GM18517 (cell line): Measurements from ENCODE around the gene CLTCL1.
A peak's percentile ranks its signal among the peaks of the same experiment; 100 is the strongest.

ENCODE experiments used
- ATAC-seq: cut with Tn5 transposase; IDR thresholded peaks from one replicate; pipeline ENCODE4 v1.9.1; 2021; ENCODE audit warnings: mild to moderate bottlenecking, moderate library complexity; ENCODE audit not compliant: unreplicated experiment

Gene CLTCL1

DNA sequence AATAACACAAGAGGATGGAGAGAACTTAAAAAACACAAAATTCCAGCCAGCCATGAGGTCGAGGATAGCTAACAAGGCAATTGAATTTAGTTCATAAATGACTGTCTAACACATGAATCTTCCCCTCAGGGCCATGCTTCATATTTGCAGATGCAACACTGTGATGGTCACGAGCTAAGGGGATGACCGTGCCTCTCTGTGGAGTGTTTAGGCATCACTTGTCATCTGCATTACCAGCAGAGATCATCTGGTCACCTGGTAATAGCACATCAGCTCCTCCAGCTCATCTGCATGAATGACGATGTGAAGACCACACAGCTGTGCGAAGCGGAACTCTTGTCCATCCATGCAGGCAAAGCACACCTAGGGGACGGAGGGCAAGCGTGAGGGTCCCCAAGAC is 92.0 kb downstream of the CLTCL1 start:
- no peak for ATAC-seq

DNA sequence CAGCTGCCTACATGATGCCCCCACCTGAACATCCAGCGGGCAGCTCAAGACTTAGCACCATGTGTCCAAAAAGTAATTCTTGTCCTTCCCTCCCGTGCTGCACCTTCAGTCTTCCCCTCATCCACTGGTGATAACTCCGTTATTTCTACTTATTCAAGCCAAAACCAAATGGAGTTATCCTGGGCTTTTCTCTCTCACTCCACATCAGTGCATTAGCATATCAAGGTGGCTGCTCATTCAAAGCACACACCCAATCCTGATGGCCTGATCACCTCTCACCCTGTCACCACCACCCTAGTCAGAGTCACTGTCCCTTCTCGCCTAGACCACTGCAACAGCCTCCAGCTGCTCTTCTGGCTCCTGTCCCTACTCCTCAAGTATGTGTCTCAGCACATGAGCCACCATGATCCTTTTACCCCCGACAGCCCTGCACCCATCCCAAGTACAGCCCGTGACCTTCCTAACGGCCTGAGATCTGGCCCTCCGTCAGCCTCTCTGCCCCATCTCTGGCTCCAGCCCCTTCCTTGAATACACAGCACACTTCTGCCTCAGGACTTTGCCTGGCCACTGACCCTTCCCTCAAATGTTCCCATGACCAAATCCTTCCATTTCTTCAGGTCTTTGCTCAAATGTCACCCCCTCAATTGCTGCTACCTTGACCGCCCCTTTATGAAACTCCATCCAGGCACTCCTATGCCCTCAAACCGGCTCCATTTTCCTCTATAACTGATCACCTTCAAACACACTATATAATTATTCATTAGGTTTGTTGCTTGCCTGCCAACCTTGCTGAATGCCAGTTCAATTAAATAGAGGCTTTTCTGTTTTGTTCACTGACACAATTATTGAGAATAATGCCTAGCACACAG is 93.3 kb downstream of the CLTCL1 start:
- ATAC-seq = no peak

GRCh38 chr22:19196841-19197612 is 94.5 kb downstream of the CLTCL1 start:
- ATAC-seq = no peak

DNA sequence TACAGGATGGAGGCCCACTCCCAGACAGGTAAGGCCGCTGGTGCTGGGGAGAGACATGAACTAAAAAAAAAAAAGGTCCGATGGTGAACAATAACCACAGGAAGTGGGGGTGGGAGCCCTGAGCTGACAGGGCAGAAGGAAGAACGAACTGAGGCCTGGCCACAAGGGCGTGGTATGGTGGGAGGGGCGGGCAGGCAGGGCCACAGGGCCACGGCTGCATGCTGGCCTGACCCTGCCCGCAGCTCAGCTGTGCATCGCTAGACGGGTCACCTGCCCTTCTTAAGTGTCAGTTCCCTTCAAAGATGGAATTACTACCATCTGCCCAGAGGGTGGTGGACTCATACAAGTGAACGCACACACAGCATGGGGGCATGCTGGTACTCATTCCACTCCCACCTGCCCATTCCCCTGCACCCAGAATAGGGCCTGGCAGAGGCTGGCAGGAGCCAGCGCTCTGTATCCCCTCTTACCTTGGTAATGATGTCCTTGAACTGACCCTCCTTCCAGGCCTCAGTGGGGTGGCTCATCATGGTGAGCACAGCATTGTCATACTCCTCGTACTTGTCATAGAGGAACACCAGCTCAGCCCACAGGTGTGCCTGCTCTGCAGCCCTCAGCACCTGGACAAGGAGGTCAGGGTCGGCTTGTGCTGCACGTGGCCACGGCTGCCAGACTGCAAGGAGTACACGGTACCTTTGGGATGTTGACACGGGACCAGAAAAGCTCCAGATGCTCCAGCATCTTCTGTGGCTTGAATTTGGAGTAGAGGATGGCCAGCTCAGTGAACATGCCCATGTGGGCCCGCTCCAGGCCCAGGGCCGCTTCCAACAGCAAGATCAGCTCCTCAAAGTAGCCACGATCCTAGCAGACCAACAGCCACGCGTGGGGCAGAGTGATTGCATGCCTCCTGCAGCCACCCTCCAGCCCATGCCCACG is 95.5 kb downstream of the CLTCL1 start:
- no peak for ATAC-seq

- ATAC-seq = no peak
These were observed 96.6 kb downstream of the CLTCL1 start for GRCh38 chr22:19194766-19195536.

GRCh38 chr22:19193879-19194278 is 97.6 kb downstream of the CLTCL1 start:
- ATAC-seq = no peak

DNA sequence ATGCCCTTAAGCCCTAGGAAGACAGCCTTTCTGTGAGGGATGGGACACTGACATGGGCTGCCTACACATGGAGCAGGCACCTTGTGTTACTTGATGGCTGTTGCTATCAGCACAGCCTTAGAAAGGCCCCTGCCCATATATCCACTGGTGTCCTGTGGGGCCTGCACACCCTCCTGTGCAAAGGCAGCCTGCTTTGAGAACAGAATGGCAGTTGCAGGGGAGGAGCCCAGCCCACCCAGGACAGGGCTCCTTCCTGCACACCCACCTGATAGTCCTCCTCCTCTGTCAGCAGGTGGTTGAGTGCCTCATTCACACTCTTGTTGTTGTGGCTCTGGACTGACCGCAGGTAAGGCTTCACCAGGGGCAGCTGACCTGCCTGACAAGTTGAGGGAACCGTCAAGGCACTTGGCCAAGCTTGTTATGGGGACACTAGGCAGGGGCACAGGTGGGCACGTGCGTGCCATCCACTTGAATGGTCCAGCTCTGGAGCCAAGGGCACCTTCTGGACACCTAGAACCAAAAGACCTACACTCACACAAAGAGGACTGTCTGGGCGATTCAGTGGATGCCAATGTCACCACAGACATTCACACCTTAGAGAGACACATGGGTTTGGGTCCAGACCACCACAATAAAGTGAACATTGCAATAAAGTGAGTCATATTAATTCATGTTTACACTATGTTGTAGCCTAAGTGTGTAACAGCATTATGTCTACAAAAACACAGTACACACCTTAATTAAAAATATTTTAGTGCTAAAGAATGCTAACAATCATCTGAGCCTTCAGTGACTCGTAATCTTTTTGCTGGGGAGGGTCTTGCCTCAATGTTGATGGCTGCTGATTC is 103.6 kb downstream of the CLTCL1 start:
- no peak for ATAC-seq

DNA sequence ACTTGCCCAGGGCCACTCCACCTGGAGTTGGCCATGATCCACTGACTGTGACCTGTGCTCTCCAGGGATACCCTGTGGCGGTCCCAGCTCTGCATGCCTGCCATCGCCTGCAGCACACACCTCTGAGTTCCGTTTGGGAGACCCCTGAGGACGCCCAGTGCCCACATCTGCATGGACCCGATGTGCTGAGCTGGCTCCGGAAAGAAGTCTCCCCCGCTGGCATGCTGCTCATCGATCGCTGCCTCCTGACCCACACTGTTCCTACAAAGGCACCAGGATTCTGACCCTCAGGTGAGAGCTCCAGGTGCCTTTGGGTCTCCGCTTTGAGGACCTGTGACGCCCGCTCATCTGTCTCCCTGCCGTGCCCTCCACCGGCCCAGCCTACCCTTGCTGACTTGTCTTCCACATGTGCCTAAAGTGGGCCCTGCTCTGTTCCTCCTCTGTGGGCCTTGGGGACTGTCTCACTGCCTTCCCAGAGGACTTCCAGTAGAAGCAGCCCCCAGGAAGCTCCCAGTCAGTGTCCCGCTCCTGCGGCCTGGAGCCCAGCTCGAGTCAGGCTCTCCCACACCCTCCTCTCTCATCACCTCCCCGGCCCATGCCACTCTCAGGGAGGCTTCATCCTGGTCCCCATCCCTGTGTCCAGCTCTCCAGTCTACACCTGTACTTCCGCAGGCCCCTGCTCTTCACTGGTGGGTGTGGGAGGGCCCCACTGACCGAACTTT is 107.1 kb downstream of the CLTCL1 start:
- ATAC-seq = no peak

DNA sequence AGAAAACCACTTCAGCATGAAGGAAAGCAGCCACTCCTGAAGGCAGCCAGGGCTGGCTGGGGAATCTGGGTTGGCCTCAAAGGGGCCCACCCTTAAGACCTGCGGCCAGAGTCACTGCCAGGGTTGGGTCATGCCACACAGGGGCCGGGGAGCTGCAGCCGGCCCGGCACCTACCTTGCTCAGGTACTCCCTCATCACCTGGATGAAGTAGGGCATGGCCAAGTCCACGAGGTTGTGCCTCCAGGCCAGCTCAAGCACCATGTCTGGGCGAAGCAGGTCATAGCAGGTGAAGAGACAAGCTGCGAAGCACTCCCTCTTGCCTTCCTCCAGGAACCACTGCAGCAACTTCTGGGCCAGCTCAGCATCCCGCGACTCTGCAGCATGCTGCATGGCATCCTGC is 108.3 kb downstream of the CLTCL1 start:
- ATAC-seq = no peak

GRCh38 chr22:19182472-19183157 is 108.9 kb downstream of the CLTCL1 start:
- no peak for ATAC-seq

DNA sequence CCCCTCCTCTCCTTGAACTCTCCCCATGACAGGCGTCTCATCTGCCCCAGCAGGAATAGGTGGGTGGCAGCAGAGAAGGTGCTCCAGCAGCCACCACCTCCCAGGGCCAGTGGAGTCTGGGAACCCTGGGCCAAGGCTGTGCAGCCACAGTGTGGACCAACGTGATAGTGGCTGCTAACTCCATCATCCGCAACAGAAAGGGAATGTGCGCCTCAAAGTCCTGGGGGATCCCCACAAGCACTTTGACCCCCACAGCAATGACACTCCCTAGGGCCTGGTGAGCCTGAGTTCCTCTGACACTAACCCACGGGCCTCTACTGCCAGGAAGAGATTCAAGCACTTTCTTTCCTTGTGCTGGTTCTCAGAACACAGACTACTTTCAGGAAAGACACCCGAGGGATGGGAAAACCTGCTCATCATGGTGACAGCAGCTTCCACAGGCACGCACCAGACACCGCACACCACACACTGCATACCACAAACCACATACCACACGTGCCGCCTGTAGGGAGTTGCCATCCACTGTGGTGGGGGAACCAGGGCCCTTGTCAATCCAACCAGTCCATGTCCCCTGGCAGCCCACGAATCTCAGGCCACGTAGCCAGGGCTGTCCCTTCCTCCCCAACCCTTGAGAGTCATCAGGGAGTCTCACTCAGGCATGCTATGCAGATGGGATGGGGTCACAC is 109.6 kb downstream of the CLTCL1 start:
- no peak for ATAC-seq

DNA sequence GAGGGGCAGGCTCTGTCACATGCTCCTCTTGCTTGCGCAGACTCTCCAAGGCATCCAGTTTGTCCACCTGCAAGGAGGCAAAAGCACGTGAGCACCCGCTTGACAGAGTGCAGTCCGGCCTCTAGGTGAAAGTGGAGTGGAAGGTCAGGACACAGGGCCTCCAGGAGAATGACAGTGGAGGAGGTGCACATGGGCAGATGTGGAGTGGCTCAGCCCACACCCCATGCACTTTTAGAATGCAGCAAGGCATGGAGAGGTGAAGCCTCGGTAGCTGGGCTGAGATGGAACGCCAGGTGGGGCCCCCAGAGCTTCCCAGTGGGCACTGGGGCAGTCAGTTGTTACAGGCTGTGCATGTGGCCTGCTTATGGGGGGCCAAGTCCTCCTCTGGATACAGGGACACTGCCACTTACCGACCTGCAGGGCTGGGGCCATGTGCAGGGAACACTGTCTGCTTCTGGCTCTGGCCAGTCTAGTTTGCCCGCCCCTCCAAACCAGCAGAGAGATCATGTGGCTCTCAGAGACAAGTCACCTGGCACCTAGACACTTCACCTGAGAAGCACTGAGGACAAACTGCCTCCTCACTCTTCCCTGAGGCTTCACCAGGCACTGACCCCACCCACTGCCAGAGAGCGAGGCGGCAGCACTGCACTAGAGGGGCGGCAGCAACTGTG is 110.6 kb downstream of the CLTCL1 start:
- no peak for ATAC-seq

- no peak for ATAC-seq
These were observed 111.3 kb downstream of the CLTCL1 start for GRCh38 chr22:19180234-19180633.

DNA sequence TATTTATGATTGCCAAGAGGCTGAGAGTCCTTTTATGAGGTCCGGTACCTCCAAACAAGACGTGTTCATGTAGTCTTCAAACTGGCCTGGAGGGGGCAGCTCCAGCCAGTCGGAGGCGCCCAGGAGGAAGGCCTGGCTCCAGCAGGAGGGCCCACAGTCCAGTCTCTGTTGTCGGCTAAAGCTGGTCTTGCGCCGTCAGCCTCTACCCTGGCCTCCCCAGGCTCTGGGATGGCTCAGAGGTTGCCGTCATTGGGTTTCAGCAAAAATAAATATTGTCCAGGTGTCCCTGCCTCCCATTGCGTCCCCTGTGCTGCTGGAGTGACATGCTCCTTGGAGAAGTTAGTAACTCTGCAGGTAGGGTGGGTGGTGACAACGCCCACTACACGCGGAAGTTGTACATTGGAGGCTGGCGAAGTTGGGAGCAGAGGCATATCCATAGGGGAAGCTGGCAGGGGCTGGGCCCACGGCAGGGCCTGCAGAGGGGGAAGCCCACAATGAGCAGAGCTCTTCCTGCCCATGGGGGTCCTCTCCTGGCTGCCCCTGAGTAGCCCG is 111.9 kb downstream of the CLTCL1 start:
- ATAC-seq = no peak

DNA sequence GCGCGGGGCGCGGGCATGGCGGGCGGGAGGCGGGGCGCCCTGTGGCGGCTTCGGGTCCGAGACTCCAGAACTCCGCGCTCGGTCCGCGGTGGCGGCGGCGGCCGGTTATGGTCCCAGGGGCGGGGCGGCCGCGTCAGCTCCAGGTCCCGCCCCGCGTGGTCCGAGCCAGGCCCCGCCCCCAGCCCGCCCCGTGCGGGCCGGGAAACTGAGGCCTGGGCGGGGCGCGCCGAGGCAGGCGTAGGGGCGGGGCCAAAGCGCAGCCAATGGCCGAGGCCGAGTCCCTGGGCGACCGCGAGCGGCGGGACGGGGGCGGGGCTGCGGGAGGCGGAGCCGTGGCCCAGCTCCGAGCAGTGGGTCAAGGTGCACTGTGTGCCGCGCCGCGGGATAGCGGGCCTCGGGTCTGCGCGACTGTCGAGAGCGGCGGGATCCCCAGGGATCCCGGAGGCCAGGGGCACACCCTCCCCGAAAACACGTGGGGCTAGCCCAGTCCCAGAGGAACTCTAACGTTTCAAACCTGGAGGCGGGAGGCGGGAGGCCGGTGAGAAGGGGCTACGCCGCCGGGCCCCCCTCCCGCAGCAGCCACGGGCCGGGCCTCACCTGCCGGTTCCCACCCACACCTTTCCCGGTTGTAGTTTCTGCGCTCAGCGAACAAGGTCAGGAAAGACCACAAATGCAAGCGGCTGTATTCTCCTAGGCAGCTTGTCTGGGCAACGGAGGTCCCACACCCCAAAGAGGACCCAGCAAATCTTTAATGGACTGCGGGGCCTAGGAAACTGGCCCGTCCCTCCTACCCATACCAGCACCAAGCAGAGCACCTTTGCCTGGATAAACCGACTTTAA is 112.6 kb downstream of the CLTCL1 start, which contains the start of gene SLC25A1:
TSS of gene SLC25A1 (minus strand) at position 80 of the 840 bp plus-strand sequence. CDS start at position 17, 63 bp downstream.
- ATAC-seq = peak; percentile 57
